ENCODE results near the gene GBP6.

DNA sequence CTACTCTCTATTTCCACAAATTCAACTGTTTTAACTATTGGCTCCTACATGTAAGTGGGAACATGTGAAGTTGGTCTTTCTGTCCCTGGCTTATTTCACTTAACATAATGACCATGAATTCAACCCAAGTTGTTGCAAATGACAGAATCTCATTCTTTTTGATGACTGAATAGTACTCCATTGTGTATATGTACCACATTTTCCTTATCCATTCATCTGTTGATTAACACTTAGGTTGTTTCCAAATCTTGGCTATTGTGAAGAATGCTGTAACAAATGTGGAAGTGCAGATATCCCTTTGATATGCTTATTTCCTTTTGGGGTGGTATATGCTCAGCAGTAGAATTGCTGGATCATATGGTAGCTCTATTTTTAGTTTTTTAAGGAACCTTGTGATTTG is 33.0 kb downstream of the GBP6 start:
- TF ChIP-seq, protein P1, sequence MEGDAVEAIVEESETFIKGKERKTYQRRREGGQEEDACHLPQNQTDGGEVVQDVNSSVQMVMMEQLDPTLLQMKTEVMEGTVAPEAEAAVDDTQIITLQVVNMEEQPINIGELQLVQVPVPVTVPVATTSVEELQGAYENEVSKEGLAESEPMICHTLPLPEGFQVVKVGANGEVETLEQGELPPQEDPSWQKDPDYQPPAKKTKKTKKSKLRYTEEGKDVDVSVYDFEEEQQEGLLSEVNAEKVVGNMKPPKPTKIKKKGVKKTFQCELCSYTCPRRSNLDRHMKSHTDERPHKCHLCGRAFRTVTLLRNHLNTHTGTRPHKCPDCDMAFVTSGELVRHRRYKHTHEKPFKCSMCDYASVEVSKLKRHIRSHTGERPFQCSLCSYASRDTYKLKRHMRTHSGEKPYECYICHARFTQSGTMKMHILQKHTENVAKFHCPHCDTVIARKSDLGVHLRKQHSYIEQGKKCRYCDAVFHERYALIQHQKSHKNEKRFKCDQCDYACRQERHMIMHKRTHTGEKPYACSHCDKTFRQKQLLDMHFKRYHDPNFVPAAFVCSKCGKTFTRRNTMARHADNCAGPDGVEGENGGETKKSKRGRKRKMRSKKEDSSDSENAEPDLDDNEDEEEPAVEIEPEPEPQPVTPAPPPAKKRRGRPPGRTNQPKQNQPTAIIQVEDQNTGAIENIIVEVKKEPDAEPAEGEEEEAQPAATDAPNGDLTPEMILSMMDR (IDR thresholded peaks at IDR 0.05) = no peak
- TF ChIP-seq POLR2A (IDR thresholded peaks at IDR 0.05) = no peak
- TF ChIP-seq POLR2AphosphoS5 (IDR thresholded peaks at IDR 0.05) = no peak

Data from breast epithelium (tissue), 3 donors.